HG03039 (cell line): ENCODE results near the gene TMEM53.

Source experiments
- ATAC-seq: cut with Tn5 transposase; IDR thresholded peaks from one replicate; pipeline ENCODE4 v1.9.1; 2021; ENCODE audit warnings: mild to moderate bottlenecking, moderate library complexity; ENCODE audit not compliant: unreplicated experiment

TMEM53 gene

GRCh38 chr1:44631647-44632539 lies 42.4 kb downstream of the TMEM53 start:
- ATAC-seq, result peak; percentile 52

- peak; percentile 4 for ATAC-seq
These were observed 43.0 kb downstream of the TMEM53 start for GRCh38 chr1:44631333-44631646.

- no peak for ATAC-seq
These were observed 44.2 kb downstream of the TMEM53 start for GRCh38 chr1:44630116-44630515.

- ATAC-seq, result no peak
These were observed 45.1 kb downstream of the TMEM53 start for GRCh38 chr1:44628962-44629756.

- no peak for ATAC-seq
These were observed 48.9 kb downstream of the TMEM53 start for GRCh38 chr1:44625348-44625747.

GRCh38 chr1:44624268-44624901 lies 49.9 kb downstream of the TMEM53 start:
- ATAC-seq, result no peak

- ATAC-seq, result no peak
These were observed 52.4 kb downstream of the TMEM53 start for GRCh38 chr1:44621841-44622286.

GRCh38 chr1:44620072-44620471 lies 54.2 kb downstream of the TMEM53 start:
- no peak for ATAC-seq

- no peak for ATAC-seq
These were observed 54.9 kb downstream of the TMEM53 start for GRCh38 chr1:44619261-44619900.

GRCh38 chr1:44617703-44618029 lies 56.6 kb downstream of the TMEM53 start:
- no peak for ATAC-seq

GRCh38 chr1:44616991-44617702 lies 57.1 kb downstream of the TMEM53 start:
- ATAC-seq, result no peak

GRCh38 chr1:44616284-44616990 lies 57.8 kb downstream of the TMEM53 start:
- no peak for ATAC-seq

GRCh38 chr1:44613941-44614340 lies 60.3 kb downstream of the TMEM53 start:
- ATAC-seq, result no peak

- ATAC-seq, result no peak
These were observed 62.4 kb downstream of the TMEM53 start for GRCh38 chr1:44611866-44612265.

- no peak for ATAC-seq
These were observed 62.9 kb downstream of the TMEM53 start for GRCh38 chr1:44611419-44611818.

GRCh38 chr1:44610527-44611148 lies 63.6 kb downstream of the TMEM53 start:
- no peak for ATAC-seq

- no peak for ATAC-seq
These were observed 64.3 kb downstream of the TMEM53 start for GRCh38 chr1:44609768-44610526.

GRCh38 chr1:44609412-44609767 lies 64.9 kb downstream of the TMEM53 start:
- ATAC-seq, result no peak

GRCh38 chr1:44608141-44608540 lies 66.1 kb downstream of the TMEM53 start:
- no peak for ATAC-seq
